ENCODE measurements around the gene ASAP3.

The ASAP3 gene

GRCh38 chr1:23483321-23484252 is at the start of gene ASAP3:
TSS of gene ASAP3 (minus strand) at chr1:23484179. CDS start at chr1:23484133, 46 bp downstream.
- H3K4me1 Mint-ChIP-seq: peaks cover 13% of the 10 kb centered on the region
- peak within 1 kb of the TSS; percentile 79 for H3K4me3 Mint-ChIP-seq
- H3K36me3 Mint-ChIP-seq (ENCODE audit: low read depth): no peaks in the 10 kb centered on the region
- H3K27me3 Mint-ChIP-seq: peaks cover 29% of the 10 kb centered on the region
- peak; percentile 59 for ATAC-seq
- H3K27ac Mint-ChIP-seq: peak within 1 kb of the TSS; percentile 39
- peak; percentile 3 for DNase-seq
- no peaks in the 10 kb centered on the region for H3K9me3 Mint-ChIP-seq

- peaks cover 2% of the 10 kb centered on the region for H3K36me3 Mint-ChIP-seq (ENCODE audit: low read depth)
- DNase-seq (no peak), ATAC-seq (peak; percentile 14)
- H3K27ac Mint-ChIP-seq: no peak overlapping the region
- H3K9me3 Mint-ChIP-seq: no peaks in the 10 kb centered on the region
- H3K4me1 Mint-ChIP-seq: peaks cover 46% of the 10 kb centered on the region
- no peaks in the 10 kb centered on the region for H3K27me3 Mint-ChIP-seq
- no peak overlapping the region for H3K4me3 Mint-ChIP-seq
Observed at GRCh38 chr1:23533246-23534023, 49.5 kb upstream of the ASAP3 start.

- ATAC-seq: no peak
- Mint-ChIP-seq H3K36me3 (ENCODE audit: low read depth) (peaks cover 8% of the 10 kb centered on the region), H3K4me1 (peaks cover 58% of the 10 kb centered on the region)
Observed at GRCh38 chr1:23531562-23532094, 47.6 kb upstream of the ASAP3 start.

GRCh38 chr1:23530747-23531561 is 47.0 kb upstream of the ASAP3 start, which contains the start of gene E2F2:
TSS of gene E2F2 (minus strand) at chr1:23531233. CDS start at chr1:23530793, 440 bp downstream.
- DNase-seq (peak; percentile 82), ATAC-seq (peak; percentile 75)
- Mint-ChIP-seq H3K27me3 (no peaks in the 10 kb centered on the region), H3K9me3 (no peaks in the 10 kb centered on the region), H3K4me1 (peaks cover 65% of the 10 kb centered on the region), H3K27ac (peak within 1 kb of the TSS; percentile 94), H3K4me3 (peak within 1 kb of the TSS; percentile 88), H3K36me3 (ENCODE audit: low read depth) (peaks cover 8% of the 10 kb centered on the region)

More at GRCh38 chr1:23531562-23532094, 47.6 kb upstream of the ASAP3 start:
- H3K9me3 Mint-ChIP-seq: no peaks in the 10 kb centered on the region
- DNase-seq: no peak
- H3K27me3 Mint-ChIP-seq: no peaks in the 10 kb centered on the region
- H3K4me3 Mint-ChIP-seq: peak overlapping the region; percentile 88
- H3K27ac Mint-ChIP-seq: peak overlapping the region; percentile 94

- H3K4me3 Mint-ChIP-seq: peak overlapping the region; percentile 86
- ATAC-seq: no peak
- H3K4me1 Mint-ChIP-seq: peaks cover 72% of the 10 kb centered on the region
- H3K27me3 Mint-ChIP-seq: no peaks in the 10 kb centered on the region
- peak; percentile 38 for DNase-seq
- peaks cover 8% of the 10 kb centered on the region for H3K36me3 Mint-ChIP-seq (ENCODE audit: low read depth)
- H3K27ac Mint-ChIP-seq: peak overlapping the region; percentile 62
- no peaks in the 10 kb centered on the region for H3K9me3 Mint-ChIP-seq
Observed at GRCh38 chr1:23530087-23530746, 46.2 kb upstream of the ASAP3 start.

- H3K4me1 Mint-ChIP-seq: peaks cover 80% of the 10 kb centered on the region
- peak; percentile 31 for DNase-seq
- peak overlapping the region; percentile 86 for H3K4me3 Mint-ChIP-seq
- H3K27ac Mint-ChIP-seq: peak overlapping the region; percentile 62
- no peaks in the 10 kb centered on the region for H3K9me3 Mint-ChIP-seq
- ATAC-seq: no peak
- H3K36me3 Mint-ChIP-seq (ENCODE audit: low read depth): peaks cover 9% of the 10 kb centered on the region
- no peaks in the 10 kb centered on the region for H3K27me3 Mint-ChIP-seq
Observed at GRCh38 chr1:23529146-23530086, 45.4 kb upstream of the ASAP3 start.

- peak; percentile 88 for DNase-seq
- Mint-ChIP-seq H3K36me3 (ENCODE audit: low read depth) (peaks cover 11% of the 10 kb centered on the region), H3K9me3 (no peaks in the 10 kb centered on the region), H3K4me3 (peak overlapping the region; percentile 86), H3K4me1 (peaks cover 77% of the 10 kb centered on the region), H3K27me3 (no peaks in the 10 kb centered on the region), H3K27ac (peak overlapping the region; percentile 20)
- ATAC-seq: peak; percentile 78
Observed at GRCh38 chr1:23528250-23528978, 44.4 kb upstream of the ASAP3 start.

GRCh38 chr1:23527900-23528249 is 43.9 kb upstream of the ASAP3 start:
- Mint-ChIP-seq H3K4me1 (peaks cover 75% of the 10 kb centered on the region), H3K36me3 (ENCODE audit: low read depth) (peaks cover 11% of the 10 kb centered on the region), H3K27ac (no peak overlapping the region), H3K27me3 (no peaks in the 10 kb centered on the region), H3K4me3 (peak overlapping the region; percentile 86), H3K9me3 (no peaks in the 10 kb centered on the region)
- ATAC-seq (no peak), DNase-seq (no peak)

- Mint-ChIP-seq H3K4me1 (peaks cover 79% of the 10 kb centered on the region), H3K27me3 (no peaks in the 10 kb centered on the region), H3K27ac (no peak overlapping the region), H3K4me3 (no peak overlapping the region), H3K9me3 (no peaks in the 10 kb centered on the region), H3K36me3 (ENCODE audit: low read depth) (peaks cover 13% of the 10 kb centered on the region)
- ATAC-seq: no peak
- DNase-seq: no peak
Observed at GRCh38 chr1:23527366-23527765, 43.4 kb upstream of the ASAP3 start.

GRCh38 chr1:23526329-23527041 is 42.5 kb upstream of the ASAP3 start:
- H3K36me3 Mint-ChIP-seq (ENCODE audit: low read depth): peaks cover 20% of the 10 kb centered on the region
- no peak overlapping the region for H3K4me3 Mint-ChIP-seq
- H3K4me1 Mint-ChIP-seq: peaks cover 72% of the 10 kb centered on the region
- no peak overlapping the region for H3K27ac Mint-ChIP-seq
- no peaks in the 10 kb centered on the region for H3K9me3 Mint-ChIP-seq
- H3K27me3 Mint-ChIP-seq: no peaks in the 10 kb centered on the region
- no peak for ATAC-seq
- no peak for DNase-seq

- H3K9me3 Mint-ChIP-seq: no peaks in the 10 kb centered on the region
- no peaks in the 10 kb centered on the region for H3K27me3 Mint-ChIP-seq
- H3K27ac Mint-ChIP-seq: peak overlapping the region; percentile 14
- H3K4me1 Mint-ChIP-seq: peaks cover 67% of the 10 kb centered on the region
- peaks cover 26% of the 10 kb centered on the region for H3K36me3 Mint-ChIP-seq (ENCODE audit: low read depth)
- H3K4me3 Mint-ChIP-seq: peak overlapping the region; percentile 7
- ATAC-seq: no peak
- DNase-seq: no peak
Observed at GRCh38 chr1:23525558-23526250, 41.7 kb upstream of the ASAP3 start.
